Ishikawa (cell line): ENCODE results near the gene LCP2.

Source experiments
- CEBPB ChIP-seq: IDR thresholded peaks from 2 replicates; pipeline ENCODE4 v1.6.1; 2012
- CREB1 ChIP-seq: IDR thresholded peaks from 2 replicates; pipeline ENCODE4 v1.6.1; 2012; ENCODE audit warnings: low read depth
- EGR1 ChIP-seq: IDR thresholded peaks from 2 replicates; pipeline ENCODE4 v1.6.1; 2012
- EP300 ChIP-seq: IDR thresholded peaks from 2 replicates; pipeline ENCODE4 v1.6.1; 2012; ENCODE audit warnings: borderline replicate concordance
- FOXM1 ChIP-seq: IDR thresholded peaks from 2 replicates; pipeline ENCODE4 v1.6.1; 2012; ENCODE audit warnings: low read depth, borderline replicate concordance
- MAX ChIP-seq: IDR thresholded peaks from 2 replicates; pipeline ENCODE4 v1.6.1; 2012
- NFIC ChIP-seq: IDR thresholded peaks from 2 replicates; pipeline ENCODE4 v1.6.1; 2012
- RAD21 ChIP-seq: IDR thresholded peaks from 2 replicates; pipeline ENCODE4 v1.6.1; 2012; ENCODE audit warnings: low read depth
- REST ChIP-seq: IDR thresholded peaks from 2 replicates; pipeline ENCODE4 v1.6.1; 2012; ENCODE audit warnings: low read depth, mild to moderate bottlenecking
- TAF1 ChIP-seq: IDR thresholded peaks from 2 replicates; pipeline ENCODE4 v1.6.1; 2012; ENCODE audit warnings: low read depth, mild to moderate bottlenecking
- TCF12 ChIP-seq: IDR thresholded peaks from 2 replicates; pipeline ENCODE4 v1.6.1; 2012; ENCODE audit warnings: low read depth
- TEAD4 ChIP-seq: IDR thresholded peaks from 2 replicates; pipeline ENCODE4 v1.6.1; 2012
- YY1 ChIP-seq: IDR thresholded peaks from 2 replicates; pipeline ENCODE4 v1.6.1; 2012; ENCODE audit warnings: low read depth
- ZBTB7A ChIP-seq: IDR thresholded peaks from 2 replicates; pipeline ENCODE4 v1.6.1; 2012; ENCODE audit warnings: low read depth
- TF ChIP-seq, protein P1 (sequence below): IDR thresholded peaks from 2 replicates; pipeline ENCODE4 v1.6.1; 2012

LCP2 gene

DNA sequence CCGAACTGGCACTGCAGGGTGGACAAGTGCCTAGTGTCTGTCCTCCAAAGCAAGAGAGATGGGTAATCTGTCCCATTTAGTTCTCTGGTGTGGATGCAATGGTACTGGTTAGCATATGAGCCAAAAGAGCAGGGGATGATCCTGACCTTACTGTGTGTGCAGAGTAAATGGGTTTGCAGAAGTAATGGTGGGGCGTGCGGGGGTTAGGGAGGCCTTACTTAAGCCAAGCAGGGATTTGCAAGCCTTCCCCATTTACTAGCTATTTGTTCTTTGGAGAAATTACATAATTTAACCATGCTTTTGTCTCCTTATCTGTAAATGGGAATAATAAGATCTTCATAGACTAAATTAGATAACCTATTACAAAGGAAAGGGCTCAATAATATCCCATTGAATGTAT, 19.9 kb upstream of the LCP2 start:
- TF ChIP-seq EGR1: no peak
- no peak for TF ChIP-seq TEAD4
- no peak for TF ChIP-seq NFIC

DNA sequence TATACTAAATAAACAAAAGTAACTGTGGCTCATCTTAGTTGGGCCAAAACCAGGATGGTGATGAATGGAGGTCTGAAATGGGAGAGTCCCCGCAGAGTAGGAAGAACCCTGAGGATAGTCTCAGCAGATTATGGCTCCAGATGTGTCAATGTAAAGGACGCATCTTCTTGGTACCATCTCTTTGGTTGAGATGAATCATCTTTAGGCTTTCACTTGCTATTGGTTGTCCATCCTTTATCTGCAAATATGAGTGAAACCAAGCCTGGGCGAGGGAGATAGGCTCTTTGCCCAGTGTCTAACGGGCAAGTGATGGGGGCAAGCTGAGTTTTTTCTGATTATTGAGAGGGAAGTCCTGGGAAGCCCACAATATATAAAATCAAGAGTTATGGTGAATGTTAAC, 19.4 kb upstream of the LCP2 start:
- TF ChIP-seq TCF12 (no peak), RAD21 (no peak), EGR1 (no peak)

DNA sequence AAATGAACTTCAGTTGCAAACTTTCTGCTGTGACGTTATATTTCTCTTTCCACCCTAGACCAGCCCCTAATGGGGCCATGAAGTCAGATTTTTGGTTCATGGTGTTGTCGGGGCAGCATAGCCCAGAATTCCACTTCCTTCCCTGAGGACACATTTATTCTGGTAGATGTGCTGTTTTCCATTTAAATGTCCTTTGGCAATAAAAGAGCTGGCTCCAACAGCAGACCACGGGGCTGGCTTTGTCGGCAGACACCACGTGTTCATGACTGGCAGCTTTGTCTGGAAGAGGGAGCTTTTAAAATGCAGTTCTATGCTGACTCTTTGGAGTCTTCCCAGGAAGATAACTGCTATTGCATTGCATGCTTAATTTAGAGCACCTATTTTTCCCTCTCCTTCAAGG, 17.6 kb upstream of the LCP2 start:
- TF ChIP-seq ZBTB7A (no peak), FOXM1 (no peak), TEAD4 (no peak), RAD21 (no peak), CREB1 (no peak), NFIC (no peak), YY1 (no peak), EP300 (no peak), MAX (no peak), CEBPB (no peak), EGR1 (no peak), REST (no peak), TAF1 (no peak), TCF12 (no peak)
- TF ChIP-seq, protein P1, sequence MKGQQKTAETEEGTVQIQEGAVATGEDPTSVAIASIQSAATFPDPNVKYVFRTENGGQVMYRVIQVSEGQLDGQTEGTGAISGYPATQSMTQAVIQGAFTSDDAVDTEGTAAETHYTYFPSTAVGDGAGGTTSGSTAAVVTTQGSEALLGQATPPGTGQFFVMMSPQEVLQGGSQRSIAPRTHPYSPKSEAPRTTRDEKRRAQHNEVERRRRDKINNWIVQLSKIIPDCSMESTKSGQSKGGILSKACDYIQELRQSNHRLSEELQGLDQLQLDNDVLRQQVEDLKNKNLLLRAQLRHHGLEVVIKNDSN: no peak

- no peak for TF ChIP-seq REST
- TF ChIP-seq FOXM1: no peak
- TF ChIP-seq TAF1: no peak
- TF ChIP-seq NFIC: no peak
- no peak for TF ChIP-seq TEAD4
- no peak for TF ChIP-seq MAX
- TF ChIP-seq CEBPB: no peak
- no peak for TF ChIP-seq ZBTB7A
- TF ChIP-seq RAD21: no peak
- no peak for TF ChIP-seq YY1
These were observed 17.0 kb upstream of the LCP2 start for GRCh38 chr5:170314541-170315095.

DNA sequence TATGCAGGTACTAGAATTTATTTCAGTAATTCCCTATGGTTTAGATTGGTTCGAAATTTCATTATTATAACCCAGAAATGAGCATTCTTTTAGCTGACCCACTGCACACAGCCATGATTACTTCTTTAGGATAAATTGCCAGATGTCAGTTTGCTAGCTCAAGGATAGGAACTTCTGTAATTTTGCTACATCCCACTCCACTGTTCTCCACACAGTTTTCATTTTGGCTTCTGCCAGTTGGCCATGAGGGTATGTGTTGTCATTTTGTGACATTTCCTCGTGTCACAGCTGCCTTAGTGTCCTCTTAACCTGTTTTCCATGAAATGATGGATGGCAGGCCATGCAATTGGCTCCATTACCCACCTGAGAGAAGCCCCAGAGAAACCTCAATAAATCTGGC, 16.2 kb upstream of the LCP2 start:
- TF ChIP-seq MAX (no peak), EP300 (no peak), REST (no peak), RAD21 (no peak), TAF1 (no peak), ZBTB7A (no peak), CREB1 (no peak), NFIC (no peak), FOXM1 (no peak), EGR1 (no peak)

GRCh38 chr5:170313344-170313743, 15.8 kb upstream of the LCP2 start:
- TF ChIP-seq EGR1 (no peak), TAF1 (no peak), FOXM1 (no peak), REST (no peak), NFIC (no peak), RAD21 (no peak), YY1 (no peak), CEBPB (no peak), EP300 (no peak), TCF12 (no peak), TEAD4 (no peak), CREB1 (no peak), ZBTB7A (no peak), MAX (no peak)
- TF ChIP-seq, protein P1: no peak
